ENCODE results near the gene ZNF441.
A peak's percentile ranks its signal among the peaks of the same experiment; 100 is the strongest.

ZNF441 gene

DNA sequence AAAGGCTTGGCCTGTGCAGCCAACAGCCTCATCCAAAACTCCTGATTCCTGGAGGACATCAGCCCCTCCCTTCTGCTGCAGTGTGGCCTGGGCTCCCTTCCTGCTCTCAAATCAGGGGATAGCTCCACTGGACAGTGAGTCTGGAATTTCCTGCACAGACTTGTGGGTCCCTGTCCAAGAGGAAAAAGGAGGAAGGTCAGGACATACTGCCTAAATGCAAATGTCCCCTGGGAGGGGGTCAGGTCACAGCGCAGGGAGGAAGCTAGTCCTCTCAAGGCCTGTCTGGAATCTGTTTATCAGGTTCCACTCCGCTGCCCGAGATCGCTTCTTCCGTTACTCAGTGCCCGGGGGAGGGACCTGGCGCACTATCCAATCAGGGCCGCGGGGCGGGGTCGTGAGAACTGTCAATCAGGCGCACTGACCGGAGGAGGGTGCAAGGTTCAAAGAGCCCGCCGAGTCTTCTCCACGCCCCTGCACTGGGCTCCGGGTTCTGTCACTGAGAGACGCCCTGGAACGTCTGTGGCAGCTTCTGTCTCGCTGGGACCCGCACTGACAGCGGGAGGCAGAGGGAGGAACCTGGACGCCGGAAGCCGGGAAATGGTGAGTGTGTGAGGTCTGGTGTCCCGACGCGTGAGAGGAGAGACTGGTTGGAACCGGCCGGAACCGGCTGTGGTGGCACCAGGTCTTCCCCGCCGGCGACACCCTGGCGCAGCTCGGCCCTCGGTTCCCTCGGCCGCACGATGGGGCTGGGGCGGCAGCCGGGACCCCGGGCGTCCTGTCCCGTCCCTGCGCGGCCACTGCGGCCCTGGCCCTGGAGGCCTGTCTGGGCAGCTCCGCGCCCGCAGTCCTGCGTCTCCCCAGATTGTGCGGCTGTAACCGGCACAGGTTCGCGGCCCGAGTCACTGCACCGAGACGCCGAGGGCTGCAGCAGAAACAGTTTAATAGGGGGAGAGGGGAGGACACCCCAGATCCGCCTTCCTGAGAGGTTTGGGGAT is at the start of gene ZNF441:
ZNF441 (plus strand) TSS at position 404 of the 995 bp plus-strand sequence; CDS start at position 598, 194 bp downstream.
- TF ChIP-seq, protein P1, sequence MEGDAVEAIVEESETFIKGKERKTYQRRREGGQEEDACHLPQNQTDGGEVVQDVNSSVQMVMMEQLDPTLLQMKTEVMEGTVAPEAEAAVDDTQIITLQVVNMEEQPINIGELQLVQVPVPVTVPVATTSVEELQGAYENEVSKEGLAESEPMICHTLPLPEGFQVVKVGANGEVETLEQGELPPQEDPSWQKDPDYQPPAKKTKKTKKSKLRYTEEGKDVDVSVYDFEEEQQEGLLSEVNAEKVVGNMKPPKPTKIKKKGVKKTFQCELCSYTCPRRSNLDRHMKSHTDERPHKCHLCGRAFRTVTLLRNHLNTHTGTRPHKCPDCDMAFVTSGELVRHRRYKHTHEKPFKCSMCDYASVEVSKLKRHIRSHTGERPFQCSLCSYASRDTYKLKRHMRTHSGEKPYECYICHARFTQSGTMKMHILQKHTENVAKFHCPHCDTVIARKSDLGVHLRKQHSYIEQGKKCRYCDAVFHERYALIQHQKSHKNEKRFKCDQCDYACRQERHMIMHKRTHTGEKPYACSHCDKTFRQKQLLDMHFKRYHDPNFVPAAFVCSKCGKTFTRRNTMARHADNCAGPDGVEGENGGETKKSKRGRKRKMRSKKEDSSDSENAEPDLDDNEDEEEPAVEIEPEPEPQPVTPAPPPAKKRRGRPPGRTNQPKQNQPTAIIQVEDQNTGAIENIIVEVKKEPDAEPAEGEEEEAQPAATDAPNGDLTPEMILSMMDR (IDR thresholded peaks at IDR 0.05; ENCODE audit: low read depth, low read length, missing control alignments), result no peak
- DNase-seq (ENCODE audit: low read depth), result peak; percentile 87
- peak within 1 kb of the TSS; percentile 97 for H3K4me3 ChIP-seq (ENCODE audit: low read depth, low read length)

DNA sequence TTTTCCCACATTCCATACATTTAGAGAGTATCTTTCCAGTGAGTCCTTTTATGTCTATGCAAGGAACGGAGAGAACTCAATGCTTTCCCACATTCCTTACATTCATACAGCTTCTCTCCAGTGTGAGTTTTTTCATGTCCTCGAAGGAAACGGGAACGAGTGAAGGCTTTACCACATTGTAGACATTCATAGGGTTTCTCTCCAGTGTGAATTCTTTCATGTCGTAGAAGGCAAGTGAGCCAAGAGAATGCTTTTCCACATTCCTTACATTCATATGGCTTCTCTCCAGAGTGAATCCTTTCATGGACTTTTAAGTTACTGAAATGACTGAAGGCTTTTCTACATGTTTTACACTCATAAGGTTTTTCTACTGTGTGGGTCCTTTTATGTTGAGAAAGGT is 45.1 kb upstream of the ZNF441 start:
- H3K4me3 ChIP-seq (ENCODE audit: low read depth, low read length), result no peak overlapping the region
- DNase-seq (ENCODE audit: low read depth), result no peak
- TF ChIP-seq, protein P1 (IDR thresholded peaks at IDR 0.05; ENCODE audit: low read depth, low read length, missing control alignments), result no peak

DNA sequence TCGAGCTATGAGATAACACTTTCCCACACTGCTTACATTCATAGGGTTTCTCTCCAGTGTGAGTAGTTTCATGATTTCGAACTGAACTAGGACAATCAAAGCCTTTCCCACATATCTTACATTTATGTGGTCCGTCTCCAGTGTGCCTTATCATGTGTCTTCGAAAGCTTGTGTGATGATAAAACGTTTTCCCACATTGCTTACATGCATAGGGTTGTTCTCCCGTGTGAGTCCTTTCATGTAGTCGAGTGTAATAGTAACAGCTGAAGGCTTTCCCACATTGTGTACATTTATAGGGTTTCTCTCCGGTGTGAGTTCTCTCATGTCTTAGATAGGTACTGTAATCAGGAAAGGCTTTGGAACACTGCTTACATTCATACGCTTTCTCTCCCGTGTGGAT is 44.4 kb upstream of the ZNF441 start:
- TF ChIP-seq, protein P1 (IDR thresholded peaks at IDR 0.05; ENCODE audit: low read depth, low read length, missing control alignments), result no peak
- H3K4me3 ChIP-seq (ENCODE audit: low read depth, low read length), result no peak overlapping the region
- no peak for DNase-seq (ENCODE audit: low read depth)

DNA sequence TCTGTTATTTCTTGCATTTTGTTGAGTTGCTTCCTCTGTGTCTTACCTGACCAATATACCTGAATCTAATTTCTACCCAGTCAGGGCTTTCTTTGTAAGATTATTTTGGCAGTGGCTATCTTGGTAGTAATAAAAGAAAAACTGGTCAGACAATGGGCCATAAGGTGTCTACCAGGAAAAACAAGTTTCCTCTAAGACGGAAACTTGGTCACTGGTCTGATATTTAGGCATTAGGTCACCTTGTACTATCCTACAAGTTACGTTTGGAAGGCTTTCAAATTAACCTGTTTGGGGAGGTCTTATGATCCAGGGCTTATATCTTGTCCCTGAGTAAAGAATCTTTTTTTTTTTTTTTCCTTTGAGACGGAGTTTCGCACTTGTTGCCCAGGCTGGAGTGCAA is 37.2 kb upstream of the ZNF441 start:
- TF ChIP-seq, protein P1 (IDR thresholded peaks at IDR 0.05; ENCODE audit: low read depth, low read length, missing control alignments), result no peak
- DNase-seq (ENCODE audit: low read depth), result no peak
- H3K4me3 ChIP-seq (ENCODE audit: low read depth, low read length), result no peak overlapping the region

DNA sequence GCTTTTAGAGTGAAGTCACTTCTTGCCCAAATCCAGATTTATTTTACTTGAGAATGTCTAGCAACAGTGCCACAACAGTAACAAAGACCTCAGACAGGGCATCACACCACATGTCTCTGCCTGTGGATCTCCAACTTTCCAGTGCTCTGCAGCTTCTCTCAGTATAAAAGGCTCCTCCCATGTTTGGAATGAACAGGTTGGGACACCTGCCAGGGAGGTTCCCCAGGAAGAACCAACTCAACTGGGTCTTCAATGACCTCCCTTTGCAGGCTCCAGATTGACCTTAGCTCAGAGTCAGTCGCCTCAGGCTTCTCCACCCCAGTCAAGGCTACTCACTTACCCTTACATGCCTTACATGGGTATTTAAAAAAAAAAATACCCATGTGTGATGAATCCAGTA is 31.4 kb upstream of the ZNF441 start:
- TF ChIP-seq, protein P1 (IDR thresholded peaks at IDR 0.05; ENCODE audit: low read depth, low read length, missing control alignments), result no peak

DNA sequence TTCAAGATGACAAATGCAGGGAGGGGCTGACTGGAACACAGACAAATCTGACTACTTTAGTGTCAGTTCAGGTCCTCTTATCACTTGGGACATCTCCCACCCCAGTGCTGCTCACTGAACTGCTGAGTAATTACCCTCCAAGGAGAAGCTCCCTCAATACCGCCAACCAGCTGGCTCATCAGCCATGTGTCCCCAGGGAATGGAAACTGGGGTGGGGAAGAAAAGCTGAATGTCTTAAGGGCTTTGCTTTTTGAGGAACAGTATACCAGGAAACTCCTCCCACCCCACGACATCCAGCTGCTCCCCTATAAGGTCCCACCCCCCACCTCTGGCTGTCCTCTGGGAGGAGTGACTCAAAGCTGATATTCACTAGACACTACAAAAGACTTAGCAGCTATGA is 30.1 kb upstream of the ZNF441 start:
- no peak overlapping the region for H3K4me3 ChIP-seq (ENCODE audit: low read depth, low read length)
- TF ChIP-seq, protein P1 (IDR thresholded peaks at IDR 0.05; ENCODE audit: low read depth, low read length, missing control alignments), result no peak

More for the DNA sequence above, 31.4 kb upstream of the ZNF441 start:
- H3K4me3 ChIP-seq (ENCODE audit: low read depth, low read length), result no peak overlapping the region
- DNase-seq (ENCODE audit: low read depth), result no peak

More for the DNA sequence above, 30.1 kb upstream of the ZNF441 start:
- no peak for DNase-seq (ENCODE audit: low read depth)

Data from GM12864 (cell line).